GM10248 (cell line): ENCODE measurements around the gene KCNMA1.

ENCODE experiments used
- CTCF ChIA-PET: fragments of 300-600 bp; sonication (Branson Sonifier 250); formaldehyde crosslinking; extraction: SDS; loops from one replicate; lab custom pipeline; 2021; ENCODE audit warnings: antibody characterized with exemption; lab: Yijun Ruan, JAX
- POLR2A ChIA-PET: fragments of 350-650 bp; sonication (Branson Sonifier 250); formaldehyde crosslinking; extraction: SDS; loops from one replicate; lab custom pipeline; 2020; ENCODE audit warnings: antibody characterized with exemption; lab: Yijun Ruan, JAX
- DNase-seq: peaks from one replicate; pipeline ENCODE4 v3.0.0; 2012; ENCODE audit errors: extremely low spot score
- CTCF ChIP-seq: IDR thresholded peaks from 2 replicates; pipeline ENCODE4 v1.5.1; 2012; ENCODE audit warnings: mild to moderate bottlenecking, low read depth; ENCODE audit errors: extremely low read depth, missing control alignments, control extremely low read depth

The KCNMA1 gene

DNA sequence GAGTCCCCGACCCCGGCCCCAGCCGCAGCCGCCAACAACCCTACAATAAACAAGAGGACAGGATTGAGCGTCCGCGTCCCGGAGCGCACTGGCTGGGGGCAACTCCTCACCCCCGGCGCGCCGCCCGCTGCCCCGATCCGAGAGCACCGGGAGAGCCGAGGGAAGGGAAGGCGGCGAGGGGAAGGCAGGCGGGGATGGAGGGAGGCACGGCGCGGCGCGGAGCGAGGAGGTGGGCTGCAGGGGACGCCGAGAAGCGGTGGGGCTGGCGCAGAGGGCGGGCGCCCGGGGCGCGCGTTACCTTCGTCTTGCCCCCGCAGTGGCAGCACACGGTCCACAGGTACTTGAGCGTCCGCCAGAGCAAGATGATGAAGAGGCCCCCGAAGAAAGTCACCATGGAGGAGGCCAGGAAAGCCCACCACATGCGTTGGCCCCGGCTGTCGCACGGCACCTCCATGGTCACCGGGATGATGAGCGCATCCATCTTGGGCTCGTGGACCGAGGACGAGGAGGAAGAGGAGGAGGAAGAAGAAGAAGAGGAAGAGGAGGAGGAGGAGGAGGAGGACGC, 559 bp downstream of the KCNMA1 start:
- ChIA-PET POLR2A (no interaction called here), CTCF (no interaction called here)
- no peak for TF ChIP-seq CTCF
- no peak for DNase-seq

GRCh38 chr10:77636282-77636966, 1.2 kb downstream of the KCNMA1 start:
- ChIA-PET CTCF (interaction anchor here (1.4 kb wide), 1 partner anchor 9 kb away, joined by 3 read pairs; no protein-coding TSS in a partner anchor), POLR2A (no interaction called here)
- no peak for DNase-seq
- no peak for TF ChIP-seq CTCF

GRCh38 chr10:77635402-77636227, 2.0 kb downstream of the KCNMA1 start:
- no peak for DNase-seq
- POLR2A ChIA-PET = no interaction called here
- CTCF ChIA-PET = interaction anchor here (1.4 to 3.7 kb wide), 5 partner anchors 8 to 470 kb away, joined by 3 to 25 read pairs (median 4); no protein-coding TSS in a partner anchor
- no peak for TF ChIP-seq CTCF

- CTCF ChIA-PET = interaction anchor here (0.6 to 3.7 kb wide), 9 partner anchors 8 to 473 kb away, joined by 3 to 25 read pairs (median 4); no protein-coding TSS in a partner anchor
- POLR2A ChIA-PET = interaction anchor here (0.6 kb wide), 2 partner anchors 21 to 711 kb away, joined by 3 read pairs; no protein-coding TSS in a partner anchor
- no peak for DNase-seq
- no peak for TF ChIP-seq CTCF
Observed at GRCh38 chr10:77634939-77635338, 2.7 kb downstream of the KCNMA1 start.

DNA sequence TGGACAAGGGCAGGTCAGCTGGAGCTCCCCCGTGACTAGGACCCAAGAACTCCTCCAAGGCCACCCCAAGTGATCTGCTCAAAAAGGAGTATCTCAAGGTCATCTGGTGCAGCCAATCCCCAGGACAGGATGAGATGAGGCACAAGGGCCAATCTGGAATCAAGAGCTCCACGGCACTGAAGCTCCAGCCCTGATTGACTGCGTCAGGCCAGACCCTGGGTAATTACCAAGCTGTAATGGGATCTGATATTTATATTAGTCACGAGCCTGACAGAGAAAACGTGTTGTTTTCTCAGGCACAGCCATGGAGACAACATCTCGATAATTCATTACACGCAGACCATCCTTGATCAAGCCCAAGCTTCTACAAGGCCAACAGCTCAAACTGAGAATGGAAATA, 4.2 kb downstream of the KCNMA1 start:
- ChIA-PET POLR2A (no interaction called here), CTCF (interaction anchor here (1.4 to 3.7 kb wide), 8 partner anchors 8 to 468 kb away, joined by 3 to 25 read pairs (median 7); no protein-coding TSS in a partner anchor)
- no peak for DNase-seq
- TF ChIP-seq CTCF = no peak

DNA sequence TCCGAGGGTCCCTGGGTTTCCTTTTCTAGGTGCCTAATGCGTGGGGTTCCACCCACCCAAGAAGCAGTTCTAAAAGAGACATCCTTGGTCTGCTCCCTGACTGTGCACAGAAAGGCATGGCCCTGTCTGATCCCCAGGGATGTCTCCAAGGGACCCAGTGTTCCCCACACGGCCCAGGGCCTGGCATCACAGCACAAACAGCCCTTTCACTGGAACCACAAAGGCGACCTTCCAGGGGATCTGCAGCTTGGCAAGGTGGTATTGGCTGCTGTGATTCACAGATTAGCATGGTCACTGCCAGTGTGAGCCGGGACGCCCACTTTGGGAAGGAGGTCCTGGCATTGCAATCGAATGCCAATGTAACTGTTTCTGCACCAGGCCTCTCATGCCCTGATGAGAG, 6.4 kb downstream of the KCNMA1 start:
- no peak for DNase-seq
- no peak for TF ChIP-seq CTCF
- POLR2A ChIA-PET = no interaction called here
- CTCF ChIA-PET = interaction anchor here (1.0 to 2.6 kb wide), 4 partner anchors 8 to 465 kb away, joined by 3 to 13 read pairs (median 4); no protein-coding TSS in a partner anchor
